Hepatic stellate cell (primary cell): Measurements from ENCODE around the gene TINAGL1.

Experiments used
- DNase-seq: peaks from one replicate; pipeline ENCODE4 v3.0.0; 2011; ENCODE audit warnings: low spot score

The TINAGL1 gene

GRCh38 chr1:31576201-31576669 lies at the start of gene TINAGL1:
TSS of gene TINAGL1 (plus strand) at chr1:31576515. CDS start at chr1:31577149, 634 bp downstream.
- no peak for DNase-seq

GRCh38 chr1:31529999-31530684 lies 46.2 kb upstream of the TINAGL1 start:
- DNase-seq, result no peak

GRCh38 chr1:31531177-31531999 lies 44.9 kb upstream of the TINAGL1 start:
- DNase-seq, result no peak

- DNase-seq, result no peak
These were observed 44.1 kb upstream of the TINAGL1 start for GRCh38 chr1:31532173-31532572.

- no peak for DNase-seq
These were observed 40.8 kb upstream of the TINAGL1 start for GRCh38 chr1:31535561-31535960.

GRCh38 chr1:31539329-31539728 lies 37.0 kb upstream of the TINAGL1 start:
- DNase-seq, result no peak

- no peak for DNase-seq
These were observed 35.1 kb upstream of the TINAGL1 start for GRCh38 chr1:31541194-31541593.

- no peak for DNase-seq
These were observed 30.3 kb upstream of the TINAGL1 start for GRCh38 chr1:31545927-31546540.

- no peak for DNase-seq
These were observed 27.8 kb upstream of the TINAGL1 start for GRCh38 chr1:31548534-31548906.

GRCh38 chr1:31548907-31549808 lies 27.2 kb upstream of the TINAGL1 start:
- DNase-seq, result peak; percentile 81

GRCh38 chr1:31549809-31550620 lies 26.3 kb upstream of the TINAGL1 start:
- DNase-seq, result no peak

GRCh38 chr1:31551208-31551607 lies 25.1 kb upstream of the TINAGL1 start:
- no peak for DNase-seq

- DNase-seq, result no peak
These were observed 23.8 kb upstream of the TINAGL1 start for GRCh38 chr1:31552489-31552888.

- no peak for DNase-seq
These were observed 19.8 kb upstream of the TINAGL1 start for GRCh38 chr1:31556481-31557006.

- DNase-seq, result no peak
These were observed 16.6 kb upstream of the TINAGL1 start for GRCh38 chr1:31559715-31560114.

- no peak for DNase-seq
These were observed 15.9 kb upstream of the TINAGL1 start for GRCh38 chr1:31560394-31560793.

- DNase-seq, result no peak
These were observed 13.5 kb upstream of the TINAGL1 start for GRCh38 chr1:31562707-31563360.

- DNase-seq, result no peak
These were observed 11.7 kb upstream of the TINAGL1 start for GRCh38 chr1:31564606-31564989.

GRCh38 chr1:31567956-31568570 lies 8.3 kb upstream of the TINAGL1 start:
- no peak for DNase-seq
